ENCODE results near the gene EMC9. TPM values are rescaled to one million over a fixed set of nuclear protein-coding genes. Genes with fewer than 3 reads are reported as not detected.

EMC9 gene
- total RNA-seq, 1 donor from 2014 or later = 9.5 TPM

- DNase-seq = no peak
Observed at GRCh38 chr14:24149302-24149969, 8.0 kb upstream of the EMC9 start.

DNA sequence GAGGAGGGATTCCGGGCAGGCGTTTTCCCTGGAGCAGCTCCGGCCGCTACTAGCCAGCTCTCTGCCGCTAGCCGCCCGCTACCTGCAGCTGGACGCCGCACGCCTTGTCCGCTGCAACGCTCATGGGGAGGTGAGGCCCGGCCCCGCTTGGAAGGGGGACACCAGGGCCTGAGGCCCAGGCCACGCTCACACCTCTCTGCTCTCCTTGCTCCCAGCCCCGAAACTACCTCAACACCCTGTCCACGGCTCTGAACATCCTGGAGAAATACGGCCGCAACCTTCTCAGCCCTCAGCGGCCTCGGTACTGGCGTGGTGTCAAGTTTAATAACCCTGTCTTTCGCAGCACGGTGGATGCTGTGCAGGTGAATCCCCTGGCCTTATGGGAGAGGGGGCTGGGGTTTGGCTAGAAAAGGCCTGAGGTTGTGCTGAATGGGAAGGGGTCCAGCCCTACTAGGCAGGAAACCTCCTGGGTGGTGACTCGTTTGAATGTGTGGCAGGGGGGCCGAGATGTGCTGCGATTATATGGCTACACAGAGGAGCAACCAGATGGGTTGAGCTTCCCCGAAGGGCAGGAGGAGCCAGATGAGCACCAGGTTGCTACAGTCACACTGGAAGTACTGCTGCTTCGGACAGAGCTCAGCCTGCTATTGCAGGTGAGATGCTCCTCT, 6.5 kb upstream of the EMC9 start:
- no peak for DNase-seq

DNA sequence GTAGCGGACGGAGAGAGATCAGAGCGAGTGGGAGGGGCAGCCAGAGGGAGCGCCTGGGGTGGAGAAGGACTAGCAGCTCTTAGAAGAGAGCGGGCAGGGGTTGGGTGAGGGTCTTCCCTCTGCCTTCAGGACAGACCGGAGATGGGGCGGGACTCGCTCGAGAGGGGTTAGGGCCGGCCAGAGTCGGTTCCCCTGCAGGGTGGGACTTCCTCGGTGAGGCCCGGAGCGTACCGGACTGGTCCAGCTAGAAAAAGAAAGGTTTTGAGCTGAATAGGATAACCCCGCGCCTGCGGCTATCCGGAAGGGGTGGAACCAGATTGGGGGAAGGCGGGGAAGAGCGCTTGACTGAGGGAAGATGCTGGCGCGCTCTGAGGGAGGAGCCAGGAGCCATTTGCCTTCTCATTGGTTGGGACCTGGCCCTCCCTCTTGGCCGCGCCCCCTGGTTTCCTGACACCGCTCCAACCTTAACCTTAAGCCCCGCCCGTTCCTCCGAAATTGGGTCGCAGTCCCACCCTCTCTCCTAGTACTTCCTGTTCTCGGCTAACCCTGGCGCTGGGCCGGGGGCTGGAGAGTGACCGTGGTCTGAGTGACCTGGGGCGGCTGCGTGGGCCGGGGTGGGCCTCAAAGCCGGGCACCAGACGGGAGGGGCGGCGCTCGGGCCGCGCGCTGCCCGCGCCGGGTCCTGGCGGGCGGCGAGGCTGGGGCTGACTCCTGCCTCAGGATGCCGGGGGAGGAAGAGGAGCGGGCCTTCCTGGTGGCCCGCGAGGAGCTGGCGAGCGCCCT, 5.8 kb upstream of the EMC9 start, which contains the start of gene RNF31:
Gene RNF31 (plus strand): TSS at position 521 of the 783 bp plus-strand sequence. CDS start 201 bp downstream, at position 722.
- DNase-seq = peak; percentile 96

GRCh38 chr14:24146453-24146977, 5.1 kb upstream of the EMC9 start, which contains the start of gene PSME2:
Gene PSME2 (minus strand): TSS chr14:24146610. CDS start chr14:24146581, 29 bp downstream.
- peak; percentile 86 for DNase-seq

GRCh38 chr14:24145690-24146452, 4.5 kb upstream of the EMC9 start:
- DNase-seq = no peak

DNA sequence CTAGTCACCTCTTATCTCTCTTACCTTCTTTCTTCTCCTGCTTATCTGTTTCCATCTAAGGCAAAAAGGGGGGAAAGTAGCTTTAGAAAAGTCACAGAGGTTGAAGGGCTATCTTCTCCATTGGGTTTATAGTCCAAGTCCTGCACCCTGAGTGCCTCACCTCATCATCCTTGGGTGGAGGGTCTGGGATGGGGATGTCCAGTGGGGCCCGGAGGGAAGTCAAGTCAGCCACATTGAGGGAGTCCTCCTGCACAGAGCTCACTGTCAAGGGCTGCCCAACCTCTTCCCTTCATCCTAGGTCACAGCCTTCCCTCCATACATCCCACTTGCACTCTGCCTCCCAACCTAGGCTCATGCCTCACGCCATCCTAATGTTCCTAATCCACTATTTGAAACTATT, 3.8 kb upstream of the EMC9 start:
- no peak for DNase-seq

- no peak for DNase-seq
Observed at GRCh38 chr14:24144451-24144850, 3.1 kb upstream of the EMC9 start.

GRCh38 chr14:24143511-24143910, 2.1 kb upstream of the EMC9 start:
- no peak for DNase-seq

DNA sequence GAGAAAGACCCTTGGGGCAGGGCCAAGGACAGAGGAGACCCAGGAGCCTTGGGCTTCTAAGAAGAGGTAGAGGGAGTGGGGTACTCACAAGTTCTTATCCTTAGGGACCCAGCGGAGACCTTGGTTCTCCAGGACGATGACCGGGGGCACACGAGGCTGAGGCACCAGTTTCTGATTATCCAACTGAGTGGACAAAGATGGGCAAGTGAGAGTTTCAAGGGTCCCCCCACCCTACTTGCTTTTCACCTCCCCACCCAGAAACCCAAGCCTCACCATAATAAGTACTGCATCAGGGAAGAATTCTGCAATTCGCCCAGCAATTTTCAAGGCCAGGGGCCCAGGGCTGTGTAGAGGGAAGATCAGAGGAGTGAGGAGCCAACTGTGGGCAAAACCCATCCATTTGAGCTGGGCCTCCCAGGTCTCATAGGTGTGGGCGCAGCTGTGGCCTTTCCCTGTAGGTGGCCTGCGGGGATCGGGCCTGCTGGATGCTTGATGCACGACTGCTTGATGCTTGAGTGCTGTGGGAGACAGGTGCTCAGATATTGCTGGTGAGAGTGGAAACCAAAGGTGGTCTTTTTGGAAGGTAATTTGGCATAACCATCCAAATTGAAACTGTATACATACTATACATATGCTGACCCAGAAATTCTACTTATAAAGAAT, 2.0 kb downstream of the EMC9 start:
- DNase-seq = no peak

GRCh38 chr14:24138396-24139271, 2.8 kb downstream of the EMC9 start:
- no peak for DNase-seq

DNA sequence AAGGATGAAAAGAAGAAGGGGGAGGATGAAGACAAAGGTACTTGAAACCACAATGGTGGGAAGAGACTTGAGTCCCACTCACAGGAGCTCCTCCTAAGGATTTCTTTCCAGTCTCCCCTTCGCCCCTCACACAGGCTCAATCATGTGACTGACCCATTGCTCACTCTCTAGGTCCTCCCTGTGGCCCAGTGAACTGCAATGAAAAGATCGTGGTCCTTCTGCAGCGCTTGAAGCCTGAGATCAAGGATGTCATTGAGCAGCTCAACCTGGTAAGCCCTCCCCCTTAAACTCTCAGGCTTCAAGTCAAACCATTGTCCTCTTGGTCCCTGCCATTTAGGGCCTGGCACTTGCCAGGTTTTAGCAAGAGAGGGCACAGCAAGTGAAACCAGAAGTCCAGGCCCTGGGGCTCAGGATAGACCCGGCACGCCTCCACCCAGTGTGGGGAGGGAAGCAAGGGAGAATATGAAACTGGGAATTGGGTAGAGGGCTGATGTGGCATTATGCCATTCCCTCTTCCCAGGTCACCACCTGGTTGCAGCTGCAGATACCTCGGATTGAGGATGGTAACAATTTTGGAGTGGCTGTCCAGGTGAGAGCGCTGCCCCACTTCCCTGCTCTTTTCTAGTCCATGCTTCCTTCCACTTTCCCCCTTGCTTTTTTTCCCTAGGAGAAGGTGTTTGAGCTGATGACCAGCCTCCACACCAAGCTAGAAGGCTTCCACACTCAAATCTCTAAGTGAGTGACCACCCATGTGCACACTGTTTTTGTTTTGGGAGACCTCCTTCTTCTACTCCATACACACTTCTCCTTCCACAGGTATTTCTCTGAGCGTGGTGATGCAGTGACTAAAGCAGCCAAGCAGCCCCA, 3.6 kb downstream of the EMC9 start:
- DNase-seq = no peak

DNA sequence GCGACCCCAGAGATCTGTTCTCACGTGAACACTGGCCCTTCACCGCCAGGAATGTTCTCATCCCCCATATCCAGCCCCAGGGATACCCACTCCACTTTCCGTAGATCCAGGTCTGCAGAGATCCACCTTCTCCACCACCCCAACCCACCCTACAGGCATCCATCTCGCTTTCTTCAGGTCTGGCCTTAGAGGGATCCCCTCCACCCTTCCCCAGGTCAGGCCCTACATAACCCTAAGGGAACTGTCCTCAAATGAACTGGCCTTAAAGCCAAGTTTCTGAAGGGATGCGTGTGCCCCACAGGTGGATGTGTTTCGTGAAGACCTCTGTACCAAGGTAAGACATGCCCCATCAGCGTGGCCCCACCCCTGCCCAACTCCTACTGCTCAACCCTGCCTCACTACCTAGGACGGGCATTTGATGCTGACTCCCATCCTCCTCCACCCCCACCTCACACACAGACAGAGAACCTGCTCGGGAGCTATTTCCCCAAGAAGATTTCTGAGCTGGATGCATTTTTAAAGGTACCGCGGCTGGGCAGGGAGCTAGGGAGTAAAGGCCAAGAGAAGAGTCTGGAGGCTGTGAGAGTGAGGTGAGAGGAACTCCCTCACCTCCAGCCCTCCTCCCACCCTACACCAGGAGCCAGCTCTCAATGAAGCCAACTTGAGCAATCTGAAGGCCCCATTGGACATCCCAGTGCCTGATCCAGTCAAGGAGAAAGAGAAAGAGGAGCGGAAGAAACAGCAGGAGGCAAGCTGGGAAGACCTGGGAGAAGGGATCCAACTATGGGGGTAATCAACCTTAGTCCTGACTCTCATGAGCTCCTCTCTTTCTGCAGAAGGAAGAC, 4.5 kb downstream of the EMC9 start:
- DNase-seq = no peak

- DNase-seq = peak; percentile 91
Observed at GRCh38 chr14:24135834-24136683, 5.3 kb downstream of the EMC9 start, which contains the start of gene PSME1. Gene PSME1 (plus strand): TSS chr14:24136194. CDS start chr14:24136263, 69 bp downstream.

- no peak for DNase-seq
Observed at GRCh38 chr14:24135584-24135833, 5.9 kb downstream of the EMC9 start.

GRCh38 chr14:24133735-24134134, 7.7 kb downstream of the EMC9 start:
- DNase-seq = no peak

DNA sequence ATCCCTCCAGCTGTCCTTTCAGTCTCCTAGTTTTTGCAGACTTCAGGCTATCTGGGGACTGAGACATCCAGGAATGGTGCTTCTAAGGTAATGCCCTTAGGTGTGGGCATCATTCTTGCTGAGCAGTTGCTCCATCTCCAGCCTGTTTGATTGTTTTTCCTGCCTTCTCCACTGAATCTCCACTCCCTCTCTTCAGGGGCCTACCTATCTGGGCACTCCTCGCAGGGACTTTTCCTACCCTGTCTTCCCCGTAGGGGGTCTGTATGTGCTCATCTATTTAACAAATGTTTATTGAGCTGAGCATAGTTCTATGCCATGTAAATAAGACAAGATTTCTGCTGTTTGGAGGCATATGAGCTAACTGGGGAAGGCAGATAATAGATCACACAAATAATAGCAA, 8.4 kb downstream of the EMC9 start:
- DNase-seq = no peak

- no peak for DNase-seq
Observed at GRCh38 chr14:24132061-24132685, 9.2 kb downstream of the EMC9 start.

Data from occipital lobe (tissue), 2 donors.